GM12874 (cell line): Measurements from ENCODE around the gene TMEM129.
A peak's percentile ranks its signal among the peaks of the same experiment; 100 is the strongest.

Experiments
- TF ChIP-seq, protein P1 (sequence below): IDR thresholded peaks from 2 replicates; pipeline ENCODE4 v1.5.1; 2011; ENCODE audit warnings: low read depth, mild to moderate bottlenecking, control low read depth, low read length, moderate library complexity; ENCODE audit not compliant: insufficient read depth

Gene TMEM129

DNA sequence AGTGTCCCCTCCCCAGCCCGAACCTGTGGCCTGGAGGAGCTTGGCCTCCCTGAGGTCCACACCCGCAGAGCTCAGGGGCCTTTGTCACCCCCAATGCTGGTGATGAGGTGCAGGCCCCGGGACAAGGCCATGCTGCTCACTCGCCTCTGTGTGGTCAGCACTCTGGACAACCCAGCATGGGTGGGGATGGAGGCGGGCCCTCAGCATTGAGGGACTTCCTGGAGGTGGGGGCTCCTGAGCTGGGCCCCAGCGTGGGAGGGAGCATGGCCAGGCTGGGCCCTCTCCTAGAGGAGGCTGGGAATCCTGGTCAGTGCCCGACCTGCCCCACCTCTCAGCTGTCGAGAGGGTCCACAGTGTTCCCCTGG, 30.8 kb upstream of the TMEM129 start:
- TF ChIP-seq, protein P1, sequence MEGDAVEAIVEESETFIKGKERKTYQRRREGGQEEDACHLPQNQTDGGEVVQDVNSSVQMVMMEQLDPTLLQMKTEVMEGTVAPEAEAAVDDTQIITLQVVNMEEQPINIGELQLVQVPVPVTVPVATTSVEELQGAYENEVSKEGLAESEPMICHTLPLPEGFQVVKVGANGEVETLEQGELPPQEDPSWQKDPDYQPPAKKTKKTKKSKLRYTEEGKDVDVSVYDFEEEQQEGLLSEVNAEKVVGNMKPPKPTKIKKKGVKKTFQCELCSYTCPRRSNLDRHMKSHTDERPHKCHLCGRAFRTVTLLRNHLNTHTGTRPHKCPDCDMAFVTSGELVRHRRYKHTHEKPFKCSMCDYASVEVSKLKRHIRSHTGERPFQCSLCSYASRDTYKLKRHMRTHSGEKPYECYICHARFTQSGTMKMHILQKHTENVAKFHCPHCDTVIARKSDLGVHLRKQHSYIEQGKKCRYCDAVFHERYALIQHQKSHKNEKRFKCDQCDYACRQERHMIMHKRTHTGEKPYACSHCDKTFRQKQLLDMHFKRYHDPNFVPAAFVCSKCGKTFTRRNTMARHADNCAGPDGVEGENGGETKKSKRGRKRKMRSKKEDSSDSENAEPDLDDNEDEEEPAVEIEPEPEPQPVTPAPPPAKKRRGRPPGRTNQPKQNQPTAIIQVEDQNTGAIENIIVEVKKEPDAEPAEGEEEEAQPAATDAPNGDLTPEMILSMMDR, result no peak

DNA sequence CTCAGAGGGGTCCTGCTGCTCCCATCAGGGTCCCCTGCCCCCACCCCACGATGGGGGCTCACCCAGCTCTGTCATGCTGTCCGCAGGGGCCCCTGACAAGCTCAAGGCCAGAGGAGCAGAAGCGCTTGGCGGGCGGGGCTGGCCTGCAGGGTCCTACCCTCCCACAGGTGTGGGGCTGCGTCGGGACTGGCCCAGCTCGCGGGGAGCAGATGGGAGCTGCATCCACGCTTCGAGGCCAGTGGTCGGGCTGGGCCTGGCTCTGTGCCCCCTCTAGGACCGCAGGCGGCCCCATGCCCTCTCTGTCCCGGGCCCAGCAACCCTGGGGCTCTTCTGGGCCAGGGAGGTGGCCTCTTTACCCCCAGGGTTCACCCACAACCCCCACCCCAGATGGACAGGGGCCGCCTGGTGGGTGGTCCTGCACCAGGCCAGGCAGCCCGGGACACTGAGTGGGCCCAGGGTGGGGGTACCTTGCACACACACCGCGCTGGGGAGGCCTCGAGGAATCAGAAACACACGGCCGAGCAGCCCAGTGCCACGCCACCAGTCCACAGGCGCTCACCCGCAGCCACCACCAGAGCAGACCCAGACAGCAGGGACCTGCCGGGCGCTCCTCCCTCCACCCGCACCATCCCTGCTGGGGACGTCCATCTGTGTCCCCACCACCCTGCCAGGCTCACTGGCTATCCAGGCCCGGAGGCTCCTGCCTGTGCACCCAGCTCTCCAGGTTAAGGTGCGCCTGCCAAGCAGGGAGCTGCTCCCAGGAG, 30.2 kb upstream of the TMEM129 start:
- TF ChIP-seq, protein P1, result no peak

DNA sequence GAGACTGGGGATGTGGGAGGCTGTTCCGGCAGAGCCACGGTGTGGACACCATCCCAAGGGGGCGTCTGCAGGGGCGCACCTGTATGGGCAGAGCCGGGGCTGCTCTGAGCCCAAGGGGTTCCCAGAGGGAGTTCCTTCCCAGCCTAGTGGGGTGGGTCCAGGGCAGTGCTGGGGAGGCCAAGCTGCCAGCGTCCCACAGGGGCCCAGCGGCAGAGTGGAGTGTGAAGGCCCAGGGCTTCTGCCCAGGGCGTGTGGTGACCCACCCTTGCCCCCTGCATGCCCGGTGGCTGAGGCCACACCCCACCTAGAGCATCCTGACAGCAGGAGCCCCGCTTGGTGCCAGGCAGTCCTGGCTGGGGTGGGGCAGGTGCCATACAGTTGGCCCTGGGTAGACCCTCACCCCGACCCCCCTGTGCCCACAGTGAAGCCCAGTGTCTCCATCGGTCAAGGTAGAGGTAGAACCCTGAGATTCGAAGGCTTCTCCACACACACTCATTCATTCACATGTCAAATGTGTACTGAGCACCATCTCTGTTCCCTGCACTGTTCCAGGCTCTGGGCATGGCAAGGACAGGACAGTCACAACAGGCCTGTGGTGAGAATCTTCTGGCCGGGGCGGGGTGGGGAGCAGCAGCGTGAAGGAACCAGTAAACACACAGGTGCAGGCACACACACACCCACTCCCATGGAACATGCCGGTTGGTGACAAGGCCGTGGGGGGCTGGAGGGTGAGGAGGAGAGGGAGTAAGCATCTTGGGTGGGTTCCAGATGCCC, 29.4 kb upstream of the TMEM129 start:
- TF ChIP-seq, protein P1, result no peak

DNA sequence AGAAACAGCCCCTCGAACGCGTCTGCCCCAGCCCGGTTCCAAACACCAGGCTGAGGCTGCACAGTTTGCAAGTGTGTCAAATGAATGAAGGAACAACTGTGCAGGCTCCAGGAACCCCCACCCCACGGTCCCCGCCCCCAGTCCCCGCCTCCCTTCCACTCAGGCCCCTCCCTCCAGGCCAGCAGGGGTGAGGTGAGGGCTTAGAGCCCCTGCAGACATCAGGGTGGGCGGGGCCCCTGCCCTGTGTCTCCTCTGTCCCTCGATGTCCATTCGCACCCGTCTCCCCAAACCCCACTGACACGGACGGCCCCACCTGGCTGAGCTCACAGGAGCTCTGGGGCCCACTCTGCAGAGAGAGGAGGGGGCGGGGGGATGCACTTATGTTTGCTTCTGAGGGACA, 28.7 kb upstream of the TMEM129 start:
- TF ChIP-seq, protein P1, result no peak

DNA sequence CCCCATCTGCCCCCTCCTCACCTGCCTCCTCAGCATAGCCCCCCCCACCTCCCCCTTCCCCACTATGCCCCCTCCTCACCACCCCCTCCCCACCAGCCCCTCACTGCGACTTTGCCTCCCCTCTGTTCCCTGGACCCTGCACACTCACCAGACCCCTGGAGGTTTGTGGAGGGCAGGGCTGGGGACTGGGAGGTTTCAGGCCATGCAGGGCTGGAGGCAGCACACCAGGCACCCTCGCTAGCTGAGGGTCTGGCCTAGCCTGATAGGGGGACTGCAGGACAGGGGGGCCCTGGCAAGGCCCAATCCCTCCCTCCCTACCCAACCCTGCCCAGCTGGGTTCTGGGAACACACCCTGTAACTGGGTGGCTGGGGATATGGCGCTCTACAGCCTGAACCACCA, 28.2 kb upstream of the TMEM129 start:
- TF ChIP-seq, protein P1, result no peak

DNA sequence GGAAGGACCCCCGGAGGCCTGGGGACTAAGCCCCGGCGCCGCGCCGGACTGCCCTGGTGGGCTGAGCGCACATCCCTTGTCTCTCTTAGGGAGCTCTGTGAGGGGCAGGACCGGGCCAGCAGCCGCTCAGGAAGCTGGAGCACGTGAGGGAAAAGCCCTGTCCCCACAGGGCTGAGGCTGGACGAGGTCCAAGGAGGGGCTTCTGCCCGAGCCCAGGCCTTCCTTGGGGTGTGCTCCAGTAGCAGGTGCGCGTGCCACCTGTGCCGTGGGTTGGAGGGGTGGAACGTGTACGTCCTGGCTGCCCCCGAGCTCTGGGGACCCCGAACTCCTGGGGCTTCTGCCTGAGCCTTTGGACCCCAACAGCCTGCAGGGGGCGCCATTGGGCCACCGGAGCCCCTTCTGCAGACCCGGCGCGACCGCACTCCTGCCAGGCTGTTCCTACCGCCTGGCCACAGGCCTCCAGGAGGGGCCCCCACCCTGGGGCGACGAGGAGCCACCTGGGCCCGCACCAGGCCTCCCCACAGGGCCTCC, 27.4 kb upstream of the TMEM129 start:
- TF ChIP-seq, protein P1, result peak; percentile 90

DNA sequence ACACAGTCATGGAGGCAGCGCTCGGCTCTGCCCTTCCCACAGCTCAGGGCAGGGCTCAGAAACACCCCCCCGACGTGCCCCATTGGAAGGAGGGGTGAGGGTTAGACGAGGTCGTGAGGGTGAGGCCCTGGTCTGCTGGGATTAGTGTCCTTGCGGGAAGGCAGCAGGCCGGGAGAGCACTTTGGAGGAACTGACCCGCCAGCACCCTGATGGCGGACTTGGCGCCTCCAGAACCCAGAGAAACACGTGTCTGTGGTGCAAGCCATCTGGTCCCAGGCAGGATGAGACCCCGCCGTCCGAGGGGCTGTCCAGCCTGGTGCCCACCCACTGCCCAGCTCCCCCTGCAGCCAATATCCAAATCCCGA, 26.5 kb upstream of the TMEM129 start:
- TF ChIP-seq, protein P1, result no peak
